Natural killer cell (primary cell): ENCODE data around the gene TMEM145. TPM values are rescaled to one million over a fixed set of nuclear protein-coding genes. Genes with fewer than 3 reads are reported as not detected.

Source experiments
- ATAC-seq, 3 donors: fragments of 150-1000 bp in 2 of 3; fragments of 200-7000 bp in 1 of 3; cut with Tn5 transposase; 1 replicate in 1 of 3; 2 replicates in 2 of 3; pipeline ENCODE4 v1.10.0; 2021; ENCODE audit warnings: mild to moderate bottlenecking in 2 of 3, moderate library complexity in 2 of 3
- DNase-seq, 2 donors: peaks; one replicate each; pipeline versions ENCODE4 v3.0.0 to v3.0.0-alpha.2; 2013 to 2021; ENCODE audit warnings: mixed read lengths in 1 of 2
- H3K27ac ChIP-seq: one replicate; pipeline ENCODE4 v1.5.1; 2013; ENCODE audit warnings: mild to moderate bottlenecking, low read length
- H3K27me3 ChIP-seq: one replicate; pipeline ENCODE4 v1.6.1; 2013; ENCODE audit warnings: low read length; ENCODE audit not compliant: control insufficient read depth, insufficient read depth
- H3K36me3 ChIP-seq: one replicate; pipeline ENCODE4 v1.6.1; 2013; ENCODE audit warnings: low read length; ENCODE audit not compliant: control insufficient read depth, insufficient read depth
- H3K4me1 ChIP-seq: one replicate; pipeline ENCODE4 v1.6.1; 2013; ENCODE audit warnings: low read length; ENCODE audit not compliant: control insufficient read depth, insufficient read depth
- H3K4me3 ChIP-seq: one replicate; pipeline ENCODE4 v1.5.1; 2013; ENCODE audit warnings: low read length
- H3K9me3 ChIP-seq: one replicate; pipeline ENCODE4 v1.6.1; 2013; ENCODE audit warnings: low read length; ENCODE audit not compliant: control insufficient read depth, insufficient read depth
- H3K27ac Mint-ChIP-seq, 2 donors: one replicate each; pipeline ENCODE4 v1.8.0; 2022; ENCODE audit warnings: mild to moderate bottlenecking in 2 of 2, mixed read lengths in 2 of 2, moderate library complexity in 1 of 2
- H3K27me3 Mint-ChIP-seq, 2 donors: one replicate each; pipeline ENCODE4 v1.8.0; 2022; ENCODE audit warnings: low read depth in 2 of 2, mixed read lengths in 2 of 2
- H3K36me3 Mint-ChIP-seq: one replicate; pipeline ENCODE4 v1.8.0; 2022; ENCODE audit warnings: mixed read lengths
- H3K4me1 Mint-ChIP-seq, 2 donors: one replicate each; pipeline ENCODE4 v1.8.0; 2022; ENCODE audit warnings: mixed read lengths in 2 of 2
- H3K4me3 Mint-ChIP-seq: one replicate; pipeline ENCODE4 v1.8.0; 2022; ENCODE audit warnings: mild to moderate bottlenecking, moderate library complexity, mixed read lengths
- H3K9me3 Mint-ChIP-seq, 2 donors: one replicate each; pipeline ENCODE4 v1.8.0; 2022; ENCODE audit warnings: mixed read lengths in 2 of 2
- CTCF ChIP-seq: fragments of 200-600 bp; IDR thresholded peaks from one replicate; pipeline ENCODE4 v1.8.0; 2022; ENCODE audit warnings: antibody characterized with exemption
- WGBS: methylation state at CpG from one replicate; pipeline ENCODE4 v1.1.7; 2013; ENCODE audit warnings: missing lambda C conversion rate; ENCODE audit not compliant: insufficient coverage; 5-methylcytosine and 5-hydroxymethylcytosine counted together
- intact Hi-C: fragments of 100-400 bp; cut with micrococcal nuclease; formaldehyde crosslinking; loops from one replicate; pipeline ENCODE4 v1.14.2; 2022
- total RNA-seq, 4 donors: library from RNA; stranded (reverse); fragments of 120-200 nt in 1 of 4; gene quantifications; one replicate each; pipeline versions ENCODE4 v1.2.3 to v1.2.4, GENCODE V29; 2013 to 2022

The TMEM145 gene
- total RNA-seq, 3 donors from 2014 or later (not counting 1 experiment from before 2014, with no cell fraction given): not detected

GRCh38 chr19:42292963-42293362 lies 20.1 kb upstream of the TMEM145 start:
- 96% methylated on average over 14 of the region's 14 CpGs for WGBS
- DNase-seq: no peak
- Mint-ChIP-seq H3K9me3 (no peaks in the 10 kb centered on the region), H3K4me3 (no peak overlapping the region), H3K27ac (no peak overlapping the region), H3K36me3 (no peaks in the 10 kb centered on the region), H3K4me1 (peaks cover 0 to 12% of the 10 kb centered on the region in 2 donors), H3K27me3 (no peaks in the 10 kb centered on the region)
- TF ChIP-seq CTCF: no peak
- Histone ChIP-seq H3K4me1 (no peaks in the 10 kb centered on the region), H3K27ac (no peak overlapping the region), H3K9me3 (no peaks in the 10 kb centered on the region), H3K4me3 (no peak overlapping the region), H3K27me3 (no peaks in the 10 kb centered on the region), H3K36me3 (peaks cover 53% of the 10 kb centered on the region)
- intact Hi-C loops: no loop called here
- no peak for ATAC-seq

- Histone ChIP-seq H3K27ac (no peak overlapping the region), H3K4me1 (no peaks in the 10 kb centered on the region), H3K27me3 (no peaks in the 10 kb centered on the region), H3K4me3 (no peak overlapping the region), H3K36me3 (peaks cover 48% of the 10 kb centered on the region), H3K9me3 (no peaks in the 10 kb centered on the region)
- H3K36me3 Mint-ChIP-seq: no peaks in the 10 kb centered on the region
- H3K27me3 Mint-ChIP-seq: no peaks in the 10 kb centered on the region
- no peak overlapping the region for H3K27ac Mint-ChIP-seq
- whole genome bisulfite sequencing: 97% methylated on average over 17 of the region's 17 CpGs
- intact Hi-C loops: no loop called here
- peaks cover 0 to 12% of the 10 kb centered on the region in 2 donors for H3K4me1 Mint-ChIP-seq
- TF ChIP-seq CTCF: no peak
- H3K4me3 Mint-ChIP-seq: no peak overlapping the region
- ATAC-seq: no peak
- DNase-seq: no peak
- no peaks in the 10 kb centered on the region for H3K9me3 Mint-ChIP-seq
These were observed 19.6 kb upstream of the TMEM145 start for GRCh38 chr19:42293540-42293939.

- Histone ChIP-seq H3K36me3 (peaks cover 44% of the 10 kb centered on the region), H3K27ac (no peak overlapping the region), H3K27me3 (no peaks in the 10 kb centered on the region), H3K9me3 (no peaks in the 10 kb centered on the region), H3K4me1 (no peaks in the 10 kb centered on the region), H3K4me3 (no peak overlapping the region)
- intact Hi-C loops: no loop called here
- no peaks in the 10 kb centered on the region for H3K27me3 Mint-ChIP-seq
- ATAC-seq (no peak), DNase-seq (no peak)
- WGBS: 95% methylated on average over 15 of the region's 15 CpGs
- TF ChIP-seq CTCF: no peak
- peaks cover 0 to 12% of the 10 kb centered on the region in 2 donors for H3K4me1 Mint-ChIP-seq
- no peaks in the 10 kb centered on the region for H3K9me3 Mint-ChIP-seq
- H3K27ac Mint-ChIP-seq: no peak overlapping the region
- H3K36me3 Mint-ChIP-seq: no peaks in the 10 kb centered on the region
- H3K4me3 Mint-ChIP-seq: no peak overlapping the region
These were observed 19.2 kb upstream of the TMEM145 start for GRCh38 chr19:42293948-42294347.

GRCh38 chr19:42294471-42295137 lies 18.5 kb upstream of the TMEM145 start:
- DNase-seq (no peak), ATAC-seq (no peak)
- Mint-ChIP-seq H3K4me3 (no peak overlapping the region), H3K27ac (no peak overlapping the region), H3K36me3 (no peaks in the 10 kb centered on the region), H3K27me3 (no peaks in the 10 kb centered on the region), H3K9me3 (no peaks in the 10 kb centered on the region), H3K4me1 (peaks cover 0 to 12% of the 10 kb centered on the region in 2 donors)
- Histone ChIP-seq H3K36me3 (peaks cover 40% of the 10 kb centered on the region), H3K4me1 (no peaks in the 10 kb centered on the region), H3K27ac (no peak overlapping the region), H3K27me3 (no peaks in the 10 kb centered on the region), H3K4me3 (no peak overlapping the region), H3K9me3 (no peaks in the 10 kb centered on the region)
- 93% methylated on average over 24 of the region's 24 CpGs for WGBS
- intact Hi-C loops: loop anchor here (5.0 kb wide), 1 partner anchor 117 kb away; no protein-coding TSS in a partner anchor
- no peak for TF ChIP-seq CTCF
